HUES64 (cell line): Measurements from ENCODE around the gene GLB1L.
"Not testable (repeated sequence)": the region's sequence is repeated elsewhere in the genome, so short reads cannot be mapped to it uniquely, and the experiment has no call there.

Experiments
- H3K27ac ChIP-seq: 2 replicates; pipeline ENCODE4 v1.7.0; 2013; ENCODE audit warnings: low read depth, low read length, inconsistent platforms
- H3K27me3 ChIP-seq: 2 replicates; pipeline ENCODE4 v1.6.1; 2013; ENCODE audit warnings: mild to moderate bottlenecking, low read length; ENCODE audit not compliant: insufficient read depth
- H3K36me3 ChIP-seq: 2 replicates; pipeline ENCODE4 v1.6.1; 2013; ENCODE audit warnings: mild to moderate bottlenecking, low read length; ENCODE audit not compliant: insufficient read depth
- H3K4me1 ChIP-seq: 2 replicates; pipeline ENCODE4 v1.6.1; 2013; ENCODE audit warnings: mild to moderate bottlenecking, low read length, moderate library complexity; ENCODE audit not compliant: insufficient read depth
- H3K4me3 ChIP-seq: 2 replicates; pipeline ENCODE4 v1.5.1; 2013; ENCODE audit warnings: mild to moderate bottlenecking, low read length, moderate library complexity
- H3K9ac ChIP-seq: 2 replicates; pipeline ENCODE4 v1.6.1; 2013; ENCODE audit warnings: mild to moderate bottlenecking, low read depth, low read length
- H3K9me3 ChIP-seq: 2 replicates; pipeline ENCODE4 v1.6.1; 2013; ENCODE audit warnings: low read depth, low read length; ENCODE audit not compliant: insufficient read depth
- WGBS: fragments of 150-250, 120-280 bp; methylation state at CpG from one replicate; pipeline ENCODE4 v1.1.7; 2013; ENCODE audit warnings: missing lambda C conversion rate; 5-methylcytosine and 5-hydroxymethylcytosine counted together

GLB1L gene

DNA sequence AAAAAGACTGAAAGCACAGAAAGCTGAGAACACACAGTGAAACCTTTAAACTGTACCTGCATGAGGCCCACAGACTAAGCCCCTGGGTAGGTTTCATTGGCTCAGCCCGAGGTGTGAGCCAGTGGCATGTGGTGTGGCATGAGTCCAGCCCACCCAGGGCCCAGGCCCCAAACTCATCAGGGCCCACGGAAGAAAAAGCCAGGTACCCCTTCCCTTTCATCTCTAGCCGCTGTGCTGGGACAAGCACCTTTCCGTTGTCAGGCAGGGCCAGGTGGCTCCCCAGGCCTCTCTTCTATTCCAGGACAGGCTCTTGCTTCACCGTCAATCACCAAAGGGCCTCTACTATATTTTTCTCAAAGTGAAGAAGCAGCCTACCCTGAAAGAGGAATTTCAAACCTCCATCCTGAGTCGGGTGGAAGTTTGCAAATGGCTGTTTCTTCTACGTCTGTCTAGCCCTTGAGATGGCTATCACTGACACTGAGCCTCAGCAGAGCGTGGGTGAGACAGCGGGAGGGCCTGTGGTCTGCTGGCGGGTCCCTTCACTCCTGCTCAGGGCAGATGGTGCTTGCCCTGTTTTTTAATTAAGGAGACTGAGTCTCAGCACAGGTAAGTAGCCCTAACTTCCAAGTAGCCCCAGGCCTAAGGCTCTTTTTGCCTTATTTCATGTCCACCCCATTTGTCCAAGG lies 42.5 kb upstream of the GLB1L start:
- WGBS = 89% methylated on average over 10 of the region's 10 CpGs
- peaks cover 5% of the 10 kb centered on the region; the same call in 1 of the 2 replicates for H3K4me1 ChIP-seq

DNA sequence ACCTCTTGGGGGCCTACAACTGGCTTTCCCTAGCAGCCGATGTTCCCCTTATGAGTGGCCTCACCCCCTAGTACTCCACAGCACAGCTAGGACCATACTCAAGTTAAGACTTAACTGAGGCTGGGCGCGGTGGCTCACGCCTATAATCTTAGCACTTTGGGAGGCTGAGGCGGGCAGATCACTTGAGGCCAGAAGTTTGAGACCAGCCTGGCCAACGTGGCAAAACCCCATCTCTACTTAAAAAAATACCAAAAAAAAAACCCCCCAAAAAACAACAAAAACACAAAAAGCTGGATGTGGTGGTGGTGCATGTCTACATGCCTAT lies 41.8 kb upstream of the GLB1L start:
- H3K9me3 ChIP-seq, H3K4me1 ChIP-seq: not testable (repeated sequence)
- WGBS = 97% methylated on average over 6 of the region's 6 CpGs

More for the DNA sequence above, 42.5 kb upstream of the GLB1L start:
- Histone ChIP-seq H3K27ac (no peak overlapping the region), H3K9ac (no peak overlapping the region), H3K27me3 (no peaks in the 10 kb centered on the region), H3K4me3 (no peak overlapping the region), H3K9me3 (no peaks in the 10 kb centered on the region), H3K36me3 (peaks cover 5% of the 10 kb centered on the region)

DNA sequence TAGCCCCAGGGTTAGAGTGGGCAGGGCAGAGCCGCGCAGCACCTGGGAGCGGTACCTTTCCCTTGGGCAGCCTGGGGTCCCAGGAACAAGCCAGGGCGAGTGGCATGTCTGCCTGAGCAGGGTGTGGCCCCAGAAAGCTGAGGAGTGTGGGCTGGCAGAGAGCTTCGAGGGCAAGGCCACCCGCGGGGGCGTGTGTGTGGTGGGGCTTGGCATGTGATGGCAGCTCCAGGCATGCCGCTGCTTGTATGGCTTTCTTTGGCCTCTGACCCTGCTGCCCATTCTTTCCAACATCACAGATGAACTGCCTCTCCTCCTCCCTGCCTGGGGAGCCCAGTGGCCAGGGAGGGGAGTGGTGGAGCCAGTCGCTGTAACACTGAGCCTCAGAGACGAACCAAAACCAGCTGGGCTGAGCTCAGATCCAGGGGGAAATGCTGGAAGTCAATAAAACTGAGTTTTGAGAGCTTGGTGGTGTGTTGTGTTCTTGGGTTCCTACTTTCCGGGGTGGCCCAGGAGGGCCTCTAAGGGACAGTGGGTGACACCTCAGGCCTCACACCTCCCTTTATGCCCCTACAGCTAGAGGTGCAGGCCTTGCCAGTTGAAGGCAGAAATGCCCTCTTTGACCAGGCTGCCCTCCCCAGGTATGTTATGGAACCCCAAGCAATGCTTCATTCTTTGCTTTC lies 41.3 kb upstream of the GLB1L start:
- Histone ChIP-seq H3K9me3 (no peaks in the 10 kb centered on the region), H3K27ac (no peak overlapping the region), H3K4me3 (no peak overlapping the region), H3K9ac (no peak overlapping the region), H3K4me1 (peaks cover 5% of the 10 kb centered on the region; the same call in 1 of the 2 replicates), H3K27me3 (no peaks in the 10 kb centered on the region), H3K36me3 (peaks cover 11% of the 10 kb centered on the region)
- whole genome bisulfite sequencing = 92% methylated on average over 12 of the region's 12 CpGs

More for the DNA sequence above, 41.8 kb upstream of the GLB1L start:
- not testable (repeated sequence) for H3K27me3 ChIP-seq, H3K27ac ChIP-seq, H3K9ac ChIP-seq, H3K4me3 ChIP-seq
- H3K36me3 ChIP-seq = peaks cover 11% of the 10 kb centered on the region

DNA sequence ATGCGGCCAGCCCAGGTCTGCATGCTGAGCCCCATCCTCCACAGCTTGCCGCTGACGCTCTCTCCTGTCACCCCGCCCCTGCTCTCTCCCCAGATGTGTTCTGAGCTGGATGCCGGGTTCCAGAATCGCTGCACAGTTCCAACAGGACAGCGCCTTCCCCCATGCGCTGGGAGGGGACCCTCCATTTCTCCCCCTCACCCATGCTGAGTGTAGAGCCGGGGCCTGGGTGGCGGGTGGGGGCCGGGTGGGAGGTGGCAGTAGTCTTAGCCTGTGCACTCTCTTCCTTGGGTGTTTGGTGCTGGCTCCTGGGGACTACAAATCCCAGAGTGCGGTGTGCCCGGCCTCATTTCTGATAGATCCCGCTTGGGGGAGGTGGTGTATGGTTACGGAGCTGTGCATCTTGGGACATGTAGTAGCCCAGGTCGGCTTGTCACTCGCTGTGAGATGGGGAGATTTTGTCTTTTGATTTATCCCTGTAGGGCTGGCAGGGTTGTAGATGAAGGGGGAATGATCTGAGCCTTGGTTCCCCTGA lies 40.7 kb upstream of the GLB1L start:
- Histone ChIP-seq H3K4me1 (peaks cover 5% of the 10 kb centered on the region; the same call in 1 of the 2 replicates), H3K9ac (no peak overlapping the region), H3K27me3 (no peaks in the 10 kb centered on the region), H3K36me3 (peaks cover 14% of the 10 kb centered on the region), H3K27ac (no peak overlapping the region), H3K4me3 (no peak overlapping the region), H3K9me3 (no peaks in the 10 kb centered on the region)
- 74% methylated on average over 13 of the region's 17 CpGs for WGBS

DNA sequence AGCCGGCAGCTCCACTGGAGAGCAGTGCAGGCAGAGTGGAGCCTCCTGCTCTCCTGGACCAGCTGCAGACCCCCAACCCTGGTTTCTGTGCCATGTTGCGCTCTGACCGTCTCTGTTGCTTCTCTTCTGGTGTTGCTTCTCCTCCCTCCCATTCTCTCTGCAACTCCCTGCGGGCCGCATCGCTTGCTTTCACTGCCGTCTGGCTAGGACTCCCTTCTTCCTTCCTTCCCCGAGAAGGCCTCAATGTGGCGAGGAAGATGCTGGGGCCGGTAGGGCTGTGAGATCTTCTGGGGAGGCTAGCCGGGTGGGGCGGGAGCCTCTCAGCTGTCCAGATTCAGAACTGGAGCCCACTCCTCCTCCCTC lies 40.1 kb upstream of the GLB1L start:
- Histone ChIP-seq H3K27me3 (no peaks in the 10 kb centered on the region), H3K9me3 (no peaks in the 10 kb centered on the region), H3K9ac (no peak overlapping the region), H3K27ac (no peak overlapping the region), H3K36me3 (peaks cover 15% of the 10 kb centered on the region), H3K4me1 (peaks cover 5% of the 10 kb centered on the region; the same call in 1 of the 2 replicates), H3K4me3 (no peak overlapping the region)
- WGBS = 95% methylated on average over 12 of the region's 12 CpGs

DNA sequence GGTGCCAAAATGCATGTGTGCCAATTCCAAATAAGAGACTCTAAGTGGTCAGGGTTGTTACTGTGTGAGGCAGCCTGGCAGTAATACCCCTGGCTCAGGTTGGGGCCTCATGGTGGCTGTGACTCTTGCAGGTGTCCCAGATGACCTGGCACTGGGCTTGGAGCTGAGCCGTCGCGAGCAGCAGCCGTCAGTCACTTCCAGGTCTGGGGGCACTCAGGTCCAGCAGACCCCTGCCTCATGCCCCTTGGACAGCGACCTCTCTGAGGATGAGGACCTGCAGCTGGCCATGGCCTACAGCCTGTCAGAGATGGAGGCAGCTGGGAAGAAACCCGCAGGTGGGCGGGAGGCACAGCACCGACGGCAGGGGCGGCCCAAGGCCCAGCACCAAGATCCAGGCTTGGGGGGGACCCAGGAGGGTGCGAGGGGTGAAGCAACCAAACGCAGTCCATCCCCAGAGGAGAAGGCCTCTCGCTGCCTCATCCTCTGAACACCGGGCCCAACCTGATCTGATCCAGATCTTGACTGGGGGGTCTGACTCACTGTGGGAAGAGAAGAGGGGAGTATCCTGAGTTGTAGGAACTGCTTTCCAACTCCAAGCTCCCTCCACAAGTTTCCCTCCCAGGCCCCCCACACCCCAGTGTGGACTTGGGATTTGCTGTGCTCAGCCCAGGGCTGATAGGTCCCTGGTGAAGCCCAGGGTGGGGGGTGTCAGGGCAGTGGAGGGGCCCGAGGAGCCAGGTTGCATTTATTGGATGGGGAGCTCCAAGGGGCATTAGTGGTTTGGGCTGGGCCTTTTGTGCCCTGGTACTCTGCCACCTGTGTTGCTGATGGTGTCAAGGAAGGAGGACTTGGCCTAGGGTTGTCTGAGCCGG lies 39.5 kb upstream of the GLB1L start:
- 94% methylated on average over 16 of the region's 16 CpGs for WGBS
- peaks cover 15% of the 10 kb centered on the region for H3K36me3 ChIP-seq

DNA sequence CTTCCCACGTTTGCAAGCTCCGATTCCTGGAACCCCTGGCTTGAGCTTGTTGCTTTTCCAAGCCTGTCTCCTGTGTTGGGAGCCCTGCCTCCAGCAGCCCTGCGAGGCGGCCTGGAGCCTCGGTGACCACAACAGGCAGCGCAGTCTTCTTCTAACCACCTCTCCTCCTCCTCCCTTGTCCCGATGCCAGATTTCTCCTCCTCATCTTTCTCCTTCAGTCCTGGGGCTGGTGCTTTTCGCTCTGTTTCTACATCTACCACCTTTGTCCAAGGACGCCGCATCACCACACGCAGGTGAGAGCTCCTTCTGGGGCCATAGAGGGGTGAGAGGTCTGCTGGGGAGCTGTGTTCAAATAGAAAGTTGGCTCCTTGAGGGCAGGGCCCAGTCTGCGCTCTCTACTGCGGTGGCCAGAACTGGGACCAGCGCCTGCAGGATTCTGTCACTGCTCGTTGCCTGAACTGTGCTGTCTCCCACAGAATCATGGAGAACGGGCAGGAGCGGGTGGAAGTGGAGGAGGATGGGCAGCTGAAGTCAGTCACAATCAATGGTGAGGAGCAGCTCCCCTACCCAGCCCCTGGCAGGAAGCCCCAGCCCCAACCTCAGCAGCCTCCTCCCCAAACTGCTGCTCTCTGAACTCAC lies 37.8 kb upstream of the GLB1L start:
- 93% methylated on average over 17 of the region's 17 CpGs for WGBS
- no peaks in the 10 kb centered on the region for H3K9me3 ChIP-seq
- H3K27me3 ChIP-seq = no peaks in the 10 kb centered on the region
- H3K27ac ChIP-seq = no peak overlapping the region
- peaks cover 15% of the 10 kb centered on the region for H3K36me3 ChIP-seq
- H3K9ac ChIP-seq = no peak overlapping the region
- H3K4me1 ChIP-seq = peaks cover 12% of the 10 kb centered on the region
- no peak overlapping the region for H3K4me3 ChIP-seq

More for the DNA sequence above, 39.5 kb upstream of the GLB1L start:
- no peak overlapping the region for H3K27ac ChIP-seq
- H3K9ac ChIP-seq = no peak overlapping the region
- no peaks in the 10 kb centered on the region for H3K27me3 ChIP-seq
- peaks cover 5% of the 10 kb centered on the region; the same call in 1 of the 2 replicates for H3K4me1 ChIP-seq
- H3K9me3 ChIP-seq = no peaks in the 10 kb centered on the region
- H3K4me3 ChIP-seq = no peak overlapping the region

DNA sequence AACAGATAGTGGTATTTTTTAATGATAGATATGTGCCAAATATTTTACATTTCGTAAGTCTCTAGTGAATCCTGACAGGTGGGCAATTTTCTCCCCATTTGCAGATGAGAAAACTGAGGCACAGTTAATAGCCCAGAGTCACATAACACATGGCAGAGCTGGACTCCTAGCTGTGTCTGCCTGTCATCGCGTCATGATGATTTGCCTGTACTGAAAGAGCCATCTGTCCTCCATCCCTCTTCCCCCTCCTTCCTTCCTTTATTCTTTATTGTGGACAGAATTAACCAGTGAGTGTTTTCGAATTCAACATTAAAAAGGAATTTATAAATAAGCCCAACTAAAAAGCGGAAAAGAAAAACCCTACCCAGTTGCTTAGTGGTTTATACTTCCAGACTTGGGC lies 37.1 kb upstream of the GLB1L start:
- Histone ChIP-seq H3K9me3 (no peaks in the 10 kb centered on the region), H3K27ac (no peak overlapping the region), H3K9ac (no peak overlapping the region), H3K27me3 (no peaks in the 10 kb centered on the region), H3K4me3 (no peak overlapping the region), H3K36me3 (peaks cover 15% of the 10 kb centered on the region), H3K4me1 (peaks cover 16% of the 10 kb centered on the region)
- 96% methylated on average over 5 of the region's 5 CpGs for WGBS

DNA sequence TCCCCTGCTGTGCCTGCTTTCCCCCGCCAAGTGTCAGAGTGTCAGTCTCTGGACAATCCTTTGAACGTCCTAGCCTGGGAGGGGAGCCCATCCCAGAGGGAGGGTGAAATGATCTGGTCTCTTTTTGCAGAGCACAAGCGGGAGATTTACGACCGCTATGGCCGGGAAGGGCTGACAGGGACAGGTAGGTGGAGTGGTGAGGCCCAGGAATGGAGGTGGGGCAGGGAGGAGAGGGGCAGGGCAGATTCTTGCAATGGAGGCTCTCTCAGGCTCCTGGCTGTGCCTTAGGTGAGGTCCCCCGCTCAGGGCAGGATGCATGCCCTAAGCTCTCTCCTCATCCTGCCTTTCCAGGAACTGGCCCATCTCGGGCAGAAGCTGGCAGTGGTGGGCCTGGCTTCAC lies 36.3 kb upstream of the GLB1L start:
- no peaks in the 10 kb centered on the region for H3K9me3 ChIP-seq
- 71% methylated on average over 8 of the region's 8 CpGs for WGBS
- H3K36me3 ChIP-seq = peaks cover 15% of the 10 kb centered on the region
- H3K4me1 ChIP-seq = peaks cover 19% of the 10 kb centered on the region
- no peaks in the 10 kb centered on the region for H3K27me3 ChIP-seq
- H3K27ac ChIP-seq = no peak overlapping the region
- H3K4me3 ChIP-seq = no peak overlapping the region
- H3K9ac ChIP-seq = no peak overlapping the region

DNA sequence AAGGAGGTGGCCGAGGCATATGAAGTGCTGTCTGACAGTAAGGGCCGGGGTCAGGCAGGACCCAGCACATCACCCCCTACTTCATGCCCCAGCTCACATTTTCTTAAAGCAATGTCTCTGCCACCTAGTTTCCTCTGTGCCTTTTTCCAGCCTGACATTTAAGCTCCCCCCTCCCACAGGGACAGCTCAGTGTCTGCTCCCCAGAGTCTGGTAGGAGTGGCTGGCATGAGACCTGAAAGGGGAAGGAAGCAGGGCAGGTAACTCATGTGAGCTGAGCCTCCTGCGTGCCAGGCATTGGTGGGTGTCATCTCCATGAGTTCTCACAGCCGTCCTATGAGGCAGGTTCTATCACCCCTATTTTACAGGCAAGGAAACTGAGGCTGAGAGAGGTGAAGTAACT lies 35.4 kb upstream of the GLB1L start:
- 91% methylated on average over 4 of the region's 4 CpGs for WGBS
- peaks cover 15% of the 10 kb centered on the region for H3K36me3 ChIP-seq
- no peak overlapping the region for H3K4me3 ChIP-seq
- no peaks in the 10 kb centered on the region for H3K27me3 ChIP-seq
- peaks cover 15% of the 10 kb centered on the region for H3K4me1 ChIP-seq
- no peaks in the 10 kb centered on the region for H3K9me3 ChIP-seq
- no peak overlapping the region for H3K9ac ChIP-seq
- no peak overlapping the region for H3K27ac ChIP-seq
